SK-N-DZ (cell line): ENCODE measurements around the gene GMDS.

Experiments used
- DNase-seq: peaks from one replicate; pipeline ENCODE4 v3.0.0-alpha.2; 2015; ENCODE audit warnings: low spot score

The GMDS gene

GRCh38 chr6:1747531-1747930, 497.9 kb downstream of the GMDS start:
- no peak for DNase-seq

GRCh38 chr6:1747003-1747402, 498.4 kb downstream of the GMDS start:
- no peak for DNase-seq

GRCh38 chr6:1745814-1746213, 499.6 kb downstream of the GMDS start:
- no peak for DNase-seq

GRCh38 chr6:1744543-1744942, 500.9 kb downstream of the GMDS start:
- DNase-seq: no peak

- no peak for DNase-seq
Observed at GRCh38 chr6:1739680-1740079, 505.7 kb downstream of the GMDS start.

- no peak for DNase-seq
Observed at GRCh38 chr6:1739220-1739619, 506.2 kb downstream of the GMDS start.

GRCh38 chr6:1738558-1739081, 506.8 kb downstream of the GMDS start:
- DNase-seq: no peak

- no peak for DNase-seq
Observed at GRCh38 chr6:1737463-1738311, 507.7 kb downstream of the GMDS start.

- DNase-seq: no peak
Observed at GRCh38 chr6:1736346-1737105, 508.9 kb downstream of the GMDS start.

GRCh38 chr6:1735239-1735803, 510.1 kb downstream of the GMDS start:
- no peak for DNase-seq

GRCh38 chr6:1730882-1731281, 514.5 kb downstream of the GMDS start:
- no peak for DNase-seq

GRCh38 chr6:1729750-1730140, 515.7 kb downstream of the GMDS start:
- no peak for DNase-seq

GRCh38 chr6:1729133-1729749, 516.2 kb downstream of the GMDS start:
- DNase-seq: no peak

GRCh38 chr6:1726341-1726768, 519.0 kb downstream of the GMDS start:
- no peak for DNase-seq

- no peak for DNase-seq
Observed at GRCh38 chr6:1724616-1725015, 520.8 kb downstream of the GMDS start.

GRCh38 chr6:1724124-1724523, 521.3 kb downstream of the GMDS start:
- no peak for DNase-seq

- no peak for DNase-seq
Observed at GRCh38 chr6:1722801-1723200, 522.6 kb downstream of the GMDS start.

- DNase-seq: peak; percentile 88
Observed at GRCh38 chr6:1720620-1721322, 524.6 kb downstream of the GMDS start.

- no peak for DNase-seq
Observed at GRCh38 chr6:1719922-1720321, 525.5 kb downstream of the GMDS start.

GRCh38 chr6:1716868-1717267, 528.5 kb downstream of the GMDS start:
- no peak for DNase-seq

GRCh38 chr6:1716396-1716795, 529.0 kb downstream of the GMDS start:
- peak; percentile 35 for DNase-seq
